HT-29 (cell line): Measurements from ENCODE around the gene MS4A18. TPM values are rescaled to one million over a fixed set of nuclear protein-coding genes. Genes with fewer than 3 reads are reported as not detected.

ENCODE experiments used
- DNase-seq: peaks from one replicate; pipeline ENCODE4 v3.0.0-alpha.2; 2015; ENCODE audit warnings: low spot score
- total RNA-seq: library from RNA; depleted of rRNA; stranded (reverse); fragments of >200 nt; shearing (Covaris generic); gene quantifications from 2 replicates; pipeline ENCODE4 v1.2.3, GENCODE V29; 2014; rRNA removed

MS4A18 gene
- total RNA-seq, 1 experiment from 2014 or later = not detected

DNA sequence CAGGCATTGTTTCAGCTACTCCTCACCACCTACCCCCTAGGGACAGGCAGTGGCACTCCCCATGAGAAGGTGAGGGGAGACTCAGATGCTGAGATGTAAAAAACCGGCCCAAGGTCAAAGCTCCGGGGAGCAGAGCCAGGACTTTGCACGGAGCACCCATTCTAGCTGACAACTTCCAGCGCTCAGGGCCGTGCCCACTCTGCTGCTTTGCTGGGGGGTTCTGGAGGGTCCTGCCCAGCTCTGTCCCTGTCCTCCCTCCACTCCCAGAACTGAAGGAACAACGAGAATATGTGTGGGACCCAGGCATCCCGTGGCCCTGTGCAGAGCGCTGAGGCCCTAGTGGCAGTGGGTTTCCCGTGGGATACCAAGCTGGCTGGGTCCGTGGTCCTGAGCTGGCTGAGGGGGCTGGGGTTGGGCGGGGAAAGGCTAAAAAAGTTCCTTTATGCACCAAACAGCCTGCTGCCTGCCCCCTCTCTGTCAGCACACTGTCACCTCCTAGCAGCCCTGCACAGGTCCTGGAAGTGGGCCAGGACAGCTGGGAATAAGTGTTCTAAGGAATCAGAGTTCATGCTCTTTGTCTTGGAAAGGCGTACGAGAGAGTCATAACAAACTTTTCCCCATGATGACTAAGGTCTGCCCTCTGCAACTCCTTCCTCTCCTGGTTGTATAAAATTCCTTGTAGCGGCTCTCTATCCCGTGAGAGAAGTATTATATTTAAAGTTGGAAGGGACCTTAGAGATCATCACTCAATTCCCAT, 62.5 kb downstream of the MS4A18 start:
- peak; percentile 16 for DNase-seq

DNA sequence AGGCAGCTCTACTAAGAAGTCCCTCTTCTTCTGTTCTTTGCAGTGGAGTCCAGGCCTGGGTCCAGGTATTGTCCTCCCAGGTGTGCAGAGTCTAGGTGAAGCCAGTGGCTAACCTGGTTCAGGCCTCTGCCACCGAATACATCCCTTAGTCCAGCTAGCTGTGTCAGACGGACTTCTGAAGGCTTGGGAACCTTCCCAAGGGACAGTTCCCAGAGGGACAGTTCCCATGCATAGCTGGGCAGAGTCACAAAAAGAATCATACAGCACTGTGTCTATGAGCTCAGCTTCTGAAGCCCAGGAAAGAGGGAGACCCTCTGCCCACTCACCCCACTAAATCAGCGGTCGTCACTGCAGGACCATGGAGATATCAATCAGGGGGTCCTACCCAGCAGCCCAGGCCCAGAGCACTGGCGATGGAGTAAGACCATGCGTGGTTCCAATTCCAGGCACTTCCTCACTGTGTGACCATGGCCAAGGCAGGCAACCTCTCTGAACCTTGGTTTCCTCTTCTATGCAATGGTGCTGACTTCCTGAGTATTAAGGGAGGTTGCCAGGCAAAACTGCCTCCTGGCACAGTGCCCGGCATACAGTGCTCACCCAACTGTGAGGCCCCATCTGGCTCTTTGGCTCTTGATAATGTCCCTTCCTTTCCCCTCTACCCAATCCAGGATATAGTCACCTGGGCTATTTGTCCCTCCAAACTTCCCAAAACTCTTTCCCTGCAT, 64.0 kb downstream of the MS4A18 start:
- no peak for DNase-seq

DNA sequence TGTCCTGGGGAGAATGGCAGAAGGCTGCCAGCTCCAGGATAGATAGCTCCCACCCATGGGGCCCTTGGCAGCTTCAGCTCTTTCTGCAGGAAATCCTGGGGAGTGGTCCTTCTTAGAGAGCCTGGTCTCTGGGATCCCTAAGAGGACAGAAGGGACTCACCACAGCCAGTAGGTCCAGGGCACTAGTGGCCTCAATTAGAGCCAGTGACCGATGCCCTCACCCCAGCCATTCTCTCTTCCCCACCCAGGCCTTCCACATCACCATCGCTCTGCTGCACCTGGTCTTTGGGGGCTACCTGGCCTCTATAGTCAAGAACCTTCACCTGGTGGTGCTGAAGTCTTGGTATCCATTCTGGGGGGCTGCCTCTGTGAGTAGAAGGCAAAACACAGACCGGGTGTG, 66.2 kb downstream of the MS4A18 start:
- DNase-seq = no peak

DNA sequence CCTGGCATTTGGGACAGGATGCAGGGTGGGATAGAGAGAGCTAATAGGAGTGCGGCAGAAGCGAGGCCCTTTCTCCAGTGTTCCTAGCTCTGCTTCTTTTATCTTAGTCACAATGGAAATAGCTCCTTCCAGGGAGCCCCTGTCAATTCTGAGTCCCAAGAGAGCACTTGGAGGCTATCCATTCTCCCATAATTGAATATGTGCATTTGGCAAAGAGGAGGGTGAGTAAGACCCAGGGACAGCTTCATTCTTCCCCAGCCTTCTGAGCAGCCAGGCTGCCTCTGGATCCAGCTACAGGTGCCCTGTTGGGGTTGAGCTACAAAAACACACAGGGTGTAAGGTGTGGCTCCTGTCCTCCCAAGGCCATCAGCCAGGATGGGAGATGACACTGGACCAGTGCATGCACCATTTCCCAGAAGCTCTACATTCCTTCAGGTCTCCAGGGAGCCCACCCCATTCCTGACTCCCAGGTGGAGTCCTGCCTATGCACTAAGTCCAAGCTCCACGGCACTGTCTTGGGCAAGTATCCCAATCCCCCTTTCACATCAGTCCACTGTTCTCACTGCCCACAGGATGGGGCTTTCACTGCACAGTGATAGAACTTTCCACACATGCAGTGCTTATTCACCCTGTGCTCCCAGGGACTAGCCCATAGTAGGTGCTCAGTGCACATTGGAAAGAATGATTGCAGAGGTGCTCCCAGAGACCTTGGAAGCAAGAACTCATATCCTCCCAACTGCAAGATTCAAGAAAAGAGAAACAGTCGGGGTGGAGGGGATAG, 66.8 kb downstream of the MS4A18 start:
- no peak for DNase-seq

DNA sequence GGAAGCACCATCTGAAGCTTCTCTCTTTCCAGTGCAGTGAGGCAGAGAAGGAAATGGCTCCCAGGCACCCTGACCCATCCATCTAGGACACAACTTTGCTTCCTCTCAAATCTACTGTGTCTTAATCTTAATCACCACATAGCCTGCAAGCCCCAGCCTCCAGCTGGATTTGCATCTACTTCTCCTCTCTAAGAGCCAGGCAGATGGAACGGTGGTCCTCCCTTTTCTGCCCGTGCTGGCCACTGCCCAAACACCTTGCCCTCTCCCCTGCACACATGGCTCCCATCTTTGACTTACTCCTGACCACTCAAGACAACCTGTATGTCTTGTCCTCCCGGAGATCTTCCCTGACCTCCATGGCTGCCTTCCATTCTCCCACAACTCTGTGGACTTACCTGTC, 68.0 kb downstream of the MS4A18 start:
- no peak for DNase-seq

Other genes starting within 250 kb of the MS4A18 start
- gene MS4A12, start 231.9 kb upstream of the MS4A18 start, total RNA-seq = not detected in 2 replicates
- gene MS4A13, start 209.3 kb upstream of the MS4A18 start, total RNA-seq = not detected in 2 replicates
- gene MS4A8, start 25.1 kb upstream of the MS4A18 start, total RNA-seq = not detected in 2 replicates
- not detected in 2 replicates for gene MS4A15, start 32.1 kb downstream of the MS4A18 start, total RNA-seq
- gene MS4A10, start 60.6 kb downstream of the MS4A18 start, total RNA-seq = not detected in 2 replicates
- gene CCDC86, start 117.4 kb downstream of the MS4A18 start, total RNA-seq = 56.4 and 60.6 TPM in 2 replicates
- 0.41 TPM in 1 of 2 replicates, not detected in the other for gene PTGDR2, start 131.2 kb downstream of the MS4A18 start, total RNA-seq
- not detected in 2 replicates for gene ZP1, start 142.8 kb downstream of the MS4A18 start, total RNA-seq
- 144 and 152 TPM in 2 replicates for gene PRPF19, start 181.9 kb downstream of the MS4A18 start, total RNA-seq
- 96.5 and 102 TPM in 2 replicates for gene TMEM109, start 189.4 kb downstream of the MS4A18 start, total RNA-seq
- 35.6 and 37.5 TPM in 2 replicates for gene TMEM132A, start 199.7 kb downstream of the MS4A18 start, total RNA-seq
- 1.4 and 2.6 TPM in 2 replicates for gene SLC15A3, start 227.5 kb downstream of the MS4A18 start, total RNA-seq
- 0.53 and 2.1 TPM in 2 replicates for gene CD6, start 247.0 kb downstream of the MS4A18 start, total RNA-seq